ENCODE data around the gene EN2. TPM values are rescaled to one million over a fixed set of nuclear protein-coding genes. Genes with fewer than 3 reads are reported as not detected.

EN2 gene
- total RNA-seq: 0.22 TPM
- long read RNA-seq: 0 reads

DNA sequence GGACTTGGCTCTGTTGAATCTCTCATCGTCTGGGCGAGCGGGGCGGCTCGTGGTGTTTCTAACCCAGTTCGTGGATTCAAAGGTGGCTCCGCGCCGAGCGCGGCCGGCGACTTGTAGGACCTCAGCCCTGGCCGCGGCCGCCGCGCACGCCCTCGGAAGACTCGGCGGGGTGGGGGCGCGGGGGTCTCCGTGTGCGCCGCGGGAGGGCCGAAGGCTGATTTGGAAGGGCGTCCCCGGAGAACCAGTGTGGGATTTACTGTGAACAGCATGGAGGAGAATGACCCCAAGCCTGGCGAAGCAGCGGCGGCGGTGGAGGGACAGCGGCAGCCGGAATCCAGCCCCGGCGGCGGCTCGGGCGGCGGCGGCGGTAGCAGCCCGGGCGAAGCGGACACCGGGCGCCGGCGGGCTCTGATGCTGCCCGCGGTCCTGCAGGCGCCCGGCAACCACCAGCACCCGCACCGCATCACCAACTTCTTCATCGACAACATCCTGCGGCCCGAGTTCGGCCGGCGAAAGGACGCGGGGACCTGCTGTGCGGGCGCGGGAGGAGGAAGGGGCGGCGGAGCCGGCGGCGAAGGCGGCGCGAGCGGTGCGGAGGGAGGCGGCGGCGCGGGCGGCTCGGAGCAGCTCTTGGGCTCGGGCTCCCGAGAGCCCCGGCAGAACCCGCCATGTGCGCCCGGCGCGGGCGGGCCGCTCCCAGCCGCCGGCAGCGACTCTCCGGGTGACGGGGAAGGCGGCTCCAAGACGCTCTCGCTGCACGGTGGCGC is at the start of gene EN2:
Gene EN2, plus strand, starts transcription at position 19 of the 767 bp plus-strand sequence. Its CDS starts 249 bp downstream, at position 268.
- DNase-seq (ENCODE audit: low spot score): no peak

- DNase-seq (ENCODE audit: low spot score): no peak
Observed at GRCh38 chr7:155408651-155409586, 49.0 kb upstream of the EN2 start.

- DNase-seq (ENCODE audit: low spot score): no peak
Observed at GRCh38 chr7:155409980-155410379, 47.9 kb upstream of the EN2 start.

GRCh38 chr7:155410431-155410830 is 47.5 kb upstream of the EN2 start:
- no peak for DNase-seq (ENCODE audit: low spot score)

GRCh38 chr7:155411718-155412415 is 46.1 kb upstream of the EN2 start:
- no peak for DNase-seq (ENCODE audit: low spot score)

GRCh38 chr7:155412416-155413253 is 45.3 kb upstream of the EN2 start:
- no peak for DNase-seq (ENCODE audit: low spot score)

GRCh38 chr7:155414547-155415492 is 43.1 kb upstream of the EN2 start:
- DNase-seq (ENCODE audit: low spot score): no peak

DNA sequence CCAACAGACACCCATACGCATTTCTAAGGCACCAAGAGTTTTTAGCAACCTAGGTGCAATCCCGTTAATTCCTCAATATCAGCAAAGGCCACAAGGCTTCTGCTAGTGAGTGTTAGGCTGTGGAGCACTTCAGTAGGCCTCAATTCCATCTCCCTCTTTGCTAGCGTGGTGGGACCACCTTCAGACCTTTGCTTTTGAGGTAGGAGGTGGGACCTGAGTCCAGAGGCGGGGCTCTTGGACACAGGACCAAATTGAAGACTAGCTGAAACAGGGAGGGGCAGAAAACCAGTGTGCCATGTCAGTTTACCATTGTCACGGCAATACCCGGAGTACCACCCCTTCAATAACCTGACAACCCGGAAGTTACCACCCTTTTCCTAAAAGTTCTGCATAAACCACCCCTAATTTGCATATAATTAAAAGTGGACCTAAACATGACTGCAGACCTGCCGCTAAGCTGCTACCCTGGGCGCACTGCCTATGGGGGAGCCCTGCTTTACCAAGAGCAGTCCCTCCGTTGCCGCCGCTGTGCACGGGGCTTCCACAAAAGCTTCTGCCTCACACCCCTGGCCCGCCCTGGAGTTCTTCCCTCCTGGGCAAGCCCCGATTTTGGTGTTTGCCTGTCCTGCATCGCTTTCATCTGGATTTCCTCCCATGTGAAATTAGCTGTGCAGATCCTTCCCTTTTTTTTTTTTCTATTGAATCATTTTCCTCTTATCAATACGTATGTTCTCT is 41.1 kb upstream of the EN2 start:
- no peak for DNase-seq (ENCODE audit: low spot score)

- DNase-seq (ENCODE audit: low spot score): no peak
Observed at GRCh38 chr7:155418304-155418703, 39.6 kb upstream of the EN2 start.

DNA sequence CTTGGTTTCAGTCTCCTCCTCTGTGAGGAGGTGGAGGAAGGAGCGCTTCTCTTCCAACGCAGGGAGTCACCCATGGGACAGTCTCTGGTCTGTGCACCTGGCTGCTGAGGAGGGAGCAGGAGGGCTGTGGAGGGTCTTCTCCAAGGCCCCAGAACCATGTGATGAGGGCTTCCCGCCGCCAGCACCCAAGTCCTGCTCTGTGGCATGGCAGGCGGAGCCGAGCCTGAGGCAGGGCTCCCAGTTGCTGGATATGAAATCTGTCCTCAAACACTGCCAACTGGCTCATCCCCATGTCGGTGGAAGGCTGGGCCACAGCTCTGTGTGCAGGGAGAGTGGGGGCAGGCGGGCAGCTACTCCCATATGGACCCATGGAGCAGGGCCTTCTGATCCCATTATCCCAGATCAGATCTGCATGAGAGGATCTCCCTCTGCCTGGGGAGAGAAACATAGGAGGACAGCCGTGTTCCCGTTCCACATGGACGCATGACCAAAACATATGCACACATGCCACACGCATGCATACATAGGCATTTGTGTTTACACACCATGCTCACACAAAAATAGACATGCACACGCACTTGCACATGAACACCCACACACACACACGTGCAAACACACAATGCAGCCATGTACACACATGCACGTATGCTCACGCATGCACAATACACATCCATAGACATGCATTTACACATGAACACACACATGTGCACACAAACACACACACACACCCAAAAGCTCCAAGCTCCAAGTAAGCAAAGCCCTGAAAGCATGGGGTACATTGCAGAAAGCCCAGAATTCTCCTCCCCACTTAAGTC is 38.8 kb upstream of the EN2 start:
- no peak for DNase-seq (ENCODE audit: low spot score)

DNA sequence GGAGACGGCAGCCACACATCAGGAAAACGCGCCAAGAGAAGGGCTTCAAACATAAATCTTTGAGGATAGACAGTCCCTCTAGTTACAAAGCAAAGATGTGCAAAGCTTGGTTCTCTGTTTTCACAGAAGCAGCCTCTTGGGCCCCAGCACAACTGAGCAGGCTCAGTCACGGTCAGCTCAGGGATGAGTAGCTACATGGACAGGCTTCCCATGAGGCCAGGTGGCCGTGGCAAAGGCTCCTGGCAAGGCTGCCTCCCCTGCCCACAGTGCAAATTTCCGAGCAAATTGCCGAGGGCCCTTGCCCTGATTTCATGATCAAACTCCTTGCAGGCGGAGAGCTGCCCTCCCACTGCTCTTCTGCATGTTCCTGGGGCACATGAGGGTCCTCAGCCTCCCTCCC is 37.8 kb upstream of the EN2 start:
- no peak for DNase-seq (ENCODE audit: low spot score)

- DNase-seq (ENCODE audit: low spot score): no peak
Observed at GRCh38 chr7:155422151-155422550, 35.8 kb upstream of the EN2 start.

- no peak for DNase-seq (ENCODE audit: low spot score)
Observed at GRCh38 chr7:155422599-155423336, 35.2 kb upstream of the EN2 start.

- no peak for DNase-seq (ENCODE audit: low spot score)
Observed at GRCh38 chr7:155423337-155424285, 34.3 kb upstream of the EN2 start.

DNA sequence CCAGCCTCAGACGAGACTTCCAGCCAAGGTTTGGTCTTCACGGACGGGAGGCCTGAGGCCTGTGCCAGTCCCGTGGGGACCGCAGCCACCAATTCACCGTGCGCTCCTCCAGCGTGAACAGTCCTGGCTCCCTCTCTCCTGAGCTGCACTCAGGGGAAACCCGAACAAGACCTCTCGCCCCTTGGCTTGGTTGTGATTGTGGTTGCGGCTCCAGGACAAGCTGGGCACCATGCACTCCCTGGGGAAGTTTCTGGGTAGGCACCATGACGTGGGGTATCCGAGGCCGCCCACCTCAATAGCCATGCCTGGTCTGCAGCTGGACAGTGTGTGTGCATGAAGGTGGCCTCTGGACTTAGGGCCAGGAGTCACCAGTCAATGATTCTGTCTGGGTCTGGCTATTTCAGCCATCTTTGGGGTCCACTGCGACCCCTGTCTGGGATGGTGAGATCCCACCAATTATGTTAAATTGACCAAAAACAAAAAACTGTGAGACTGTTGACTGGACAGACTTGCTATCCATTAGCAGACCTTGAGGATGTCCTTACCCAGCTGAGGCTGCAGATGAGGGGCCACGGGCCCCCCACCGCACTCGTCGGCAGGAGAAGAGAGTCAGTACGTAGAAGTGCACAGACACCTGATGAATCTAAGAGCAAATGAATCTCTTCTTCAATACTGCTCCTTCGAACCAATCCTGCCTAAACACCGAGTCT is 33.5 kb upstream of the EN2 start:
- no peak for DNase-seq (ENCODE audit: low spot score)

DNA sequence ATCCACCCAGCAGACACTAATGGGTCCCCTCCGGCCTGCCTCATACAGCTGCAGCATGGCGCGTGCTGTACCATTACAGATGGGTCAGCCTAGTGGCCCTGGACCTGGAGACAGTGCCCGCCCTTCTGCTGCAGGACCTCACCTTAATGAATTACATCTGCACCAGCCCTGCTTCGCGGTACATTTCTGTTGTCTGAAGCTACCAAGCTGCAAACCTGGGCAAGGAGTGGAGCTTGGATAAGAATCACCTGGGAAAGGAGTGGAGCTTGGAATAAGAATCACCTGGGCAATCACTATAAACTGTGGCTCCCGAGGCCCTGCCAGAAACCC is 33.0 kb upstream of the EN2 start:
- no peak for DNase-seq (ENCODE audit: low spot score)

All from mesenteric fat pad (tissue), 1 donor.